GM18511 (cell line): Measurements from ENCODE around the gene RPL11.
"Not testable (repeated sequence)": the region's sequence is repeated elsewhere in the genome, so short reads cannot be mapped to it uniquely, and the experiment has no call there.

Experiments
- ATAC-seq: cut with Tn5 transposase; IDR thresholded peaks from one replicate; pipeline ENCODE4 v1.9.1; 2021; ENCODE audit warnings: mild to moderate bottlenecking, moderate library complexity; ENCODE audit not compliant: unreplicated experiment

The RPL11 gene

GRCh38 chr1:23691499-23692307 is at the start of gene RPL11:
Gene RPL11, plus strand, starts transcription at chr1:23691806. Its CDS starts 18 bp downstream, at chr1:23691824.
- peak; percentile 84 for ATAC-seq

DNA sequence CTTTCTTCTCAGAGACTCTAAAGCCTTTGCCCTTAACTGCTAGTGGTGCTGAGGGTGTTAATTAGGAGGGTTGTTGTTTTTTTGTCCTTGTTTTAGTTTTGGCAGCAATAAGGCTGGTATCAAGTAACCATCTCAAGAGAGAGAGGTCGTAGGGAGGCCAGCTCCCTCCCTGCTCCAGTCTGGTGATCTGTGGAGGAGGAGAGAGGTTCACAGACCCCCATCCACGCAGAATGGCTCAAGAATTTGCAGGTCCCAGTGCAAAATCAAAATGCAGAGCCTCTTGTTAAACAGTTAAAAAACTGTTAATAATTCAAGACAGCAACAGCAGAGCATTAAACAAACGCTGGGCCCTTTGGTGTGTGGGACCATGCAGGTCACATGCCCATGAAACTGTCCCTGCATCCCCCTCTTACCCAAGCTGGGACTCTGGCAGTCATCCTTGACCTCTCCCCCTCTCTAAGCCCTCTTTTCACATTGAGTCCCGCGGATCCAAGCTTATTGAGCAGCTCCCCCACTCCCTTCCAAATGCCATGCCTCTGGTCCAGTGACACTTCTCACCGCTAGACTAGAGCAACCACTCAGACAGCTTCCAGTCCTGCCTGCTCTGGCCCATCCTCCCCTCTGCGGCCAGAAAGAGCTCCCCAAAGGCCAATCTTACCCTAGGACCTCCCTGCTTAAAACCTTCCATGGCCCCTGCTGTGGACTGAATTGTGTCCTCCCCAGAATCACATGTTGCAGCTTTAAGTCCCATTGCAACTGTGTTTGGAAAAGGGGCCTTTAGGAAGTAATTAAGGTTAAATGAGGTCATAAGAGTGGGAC is 47.7 kb upstream of the RPL11 start:
- no peak for ATAC-seq

GRCh38 chr1:23644555-23644866 is 47.1 kb upstream of the RPL11 start:
- ATAC-seq = no peak

DNA sequence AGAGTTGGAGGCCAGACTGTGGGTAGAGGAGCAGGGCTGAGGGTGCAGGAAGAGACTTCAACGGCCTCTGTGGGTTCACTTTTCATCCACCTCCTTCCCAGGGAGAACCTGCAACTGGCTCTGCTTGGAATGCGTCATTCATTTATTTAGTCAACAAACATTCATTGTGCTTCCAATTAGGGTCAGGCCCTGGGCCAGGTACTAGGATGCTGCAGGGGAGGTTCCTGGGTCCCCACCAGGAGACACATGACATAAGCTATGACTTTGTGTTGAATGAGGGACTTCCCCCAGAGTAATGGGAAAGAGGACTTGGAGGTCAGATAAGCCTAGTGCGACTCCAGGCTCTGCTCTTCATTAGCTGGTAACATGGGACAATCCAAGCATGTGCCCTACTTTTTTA is 46.3 kb upstream of the RPL11 start:
- no peak for ATAC-seq

DNA sequence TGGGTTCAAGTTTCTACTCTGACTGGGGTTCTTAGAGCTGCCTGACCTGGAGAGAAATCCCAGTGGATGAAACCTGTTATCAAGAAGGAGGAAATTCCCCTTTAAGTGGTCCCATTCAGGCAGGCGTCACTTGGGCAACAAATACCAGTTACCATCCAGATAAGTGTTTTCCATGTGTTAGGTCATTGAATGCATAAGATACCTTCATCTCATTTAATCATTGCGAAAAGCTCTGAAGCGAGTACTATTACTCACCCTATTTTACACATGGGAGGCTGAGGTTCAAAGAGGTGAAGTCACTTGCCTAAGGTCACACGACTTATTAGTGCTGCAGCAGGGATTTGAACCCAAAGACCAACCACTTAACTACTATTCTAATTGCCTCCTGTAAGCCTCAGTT is 45.5 kb upstream of the RPL11 start:
- ATAC-seq = no peak

DNA sequence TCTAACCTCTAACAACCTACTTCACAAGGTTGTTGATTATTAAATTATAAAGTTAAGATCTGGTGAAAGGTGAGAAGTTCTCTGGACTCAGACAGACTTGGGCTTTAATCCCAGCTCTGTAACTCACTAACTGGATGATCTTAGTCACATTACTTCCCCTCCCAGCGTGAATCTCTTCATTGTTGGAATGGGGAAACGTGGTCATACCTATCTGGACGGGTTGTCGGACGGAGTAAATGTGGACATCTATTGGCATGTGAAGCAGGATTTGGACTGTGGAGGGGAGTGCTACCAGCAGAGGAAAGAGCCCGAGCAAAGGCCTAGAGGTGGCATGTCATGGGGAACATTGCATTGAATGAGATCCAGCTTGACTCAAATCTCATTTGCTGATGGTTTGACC is 45.1 kb upstream of the RPL11 start:
- no peak for ATAC-seq

GRCh38 chr1:23648576-23648975 is 43.0 kb upstream of the RPL11 start:
- no peak for ATAC-seq

GRCh38 chr1:23649157-23649556 is 42.4 kb upstream of the RPL11 start:
- ATAC-seq = not testable (repeated sequence)

- ATAC-seq = no peak
Observed at GRCh38 chr1:23650344-23650990, 41.1 kb upstream of the RPL11 start.

GRCh38 chr1:23651069-23651808 is 40.4 kb upstream of the RPL11 start:
- no peak for ATAC-seq

- no peak for ATAC-seq
Observed at GRCh38 chr1:23657659-23658275, 33.8 kb upstream of the RPL11 start.

DNA sequence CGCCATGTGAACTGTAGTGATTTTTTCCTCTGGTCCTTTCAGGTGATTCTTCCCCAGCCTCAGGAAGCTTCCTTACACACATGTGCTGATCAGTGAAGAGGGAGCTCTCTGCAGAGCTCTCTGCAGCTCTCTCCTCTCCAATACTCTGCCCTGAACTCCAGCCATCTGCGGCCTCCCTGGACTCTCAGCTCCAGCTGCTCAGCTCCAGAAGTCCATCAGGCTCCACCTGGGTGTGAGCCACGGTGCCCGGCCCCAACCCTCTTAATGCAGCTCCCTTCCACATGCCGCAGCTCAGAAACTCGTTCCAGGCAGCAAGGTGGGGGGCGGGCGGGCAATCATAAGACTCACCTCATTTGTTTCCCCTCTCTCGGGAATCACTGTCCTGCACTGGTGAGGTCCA is 30.9 kb upstream of the RPL11 start:
- no peak for ATAC-seq

DNA sequence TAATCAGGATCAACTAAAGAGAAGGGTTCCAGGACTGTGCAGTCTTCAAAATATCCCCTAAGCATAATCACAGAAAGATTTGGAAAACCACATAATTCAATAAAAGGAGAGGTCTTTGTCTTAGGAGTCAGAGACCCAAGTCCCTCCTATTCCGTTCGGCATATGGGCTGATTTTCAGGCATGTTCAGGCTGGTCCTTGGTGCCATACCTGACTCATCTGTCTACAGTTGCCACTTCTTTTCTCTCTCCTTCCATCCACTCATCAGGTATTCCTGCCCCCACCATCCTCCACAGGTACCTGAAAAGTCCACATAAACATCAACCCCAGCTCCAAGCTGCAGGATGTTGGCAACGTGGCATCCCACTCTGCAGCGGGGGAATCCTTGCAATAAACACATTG is 29.7 kb upstream of the RPL11 start:
- no peak for ATAC-seq

- no peak for ATAC-seq
Observed at GRCh38 chr1:23664837-23665795, 26.5 kb upstream of the RPL11 start.

GRCh38 chr1:23667411-23667810 is 24.2 kb upstream of the RPL11 start:
- ATAC-seq = no peak

DNA sequence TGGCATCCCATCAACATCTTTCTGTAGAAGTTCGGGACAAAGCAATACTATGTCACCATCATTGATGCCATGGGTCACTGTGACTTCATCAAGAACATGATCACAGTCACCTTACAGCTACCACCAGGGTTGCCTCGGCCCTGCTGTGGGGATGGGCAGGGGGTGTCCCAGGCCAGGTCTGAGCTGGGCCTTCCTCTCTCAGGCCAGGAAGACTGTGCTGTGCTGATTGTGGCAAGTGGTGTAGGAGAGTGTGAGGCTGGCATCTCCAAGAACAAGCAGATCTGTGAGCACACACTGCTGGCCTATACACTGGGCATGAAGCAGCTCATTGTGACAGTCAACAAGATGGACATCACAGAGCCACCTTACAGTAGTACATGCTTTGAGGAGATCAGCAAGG is 20.9 kb upstream of the RPL11 start:
- no peak for ATAC-seq

GRCh38 chr1:23673086-23673813 is 18.4 kb upstream of the RPL11 start:
- no peak for ATAC-seq

GRCh38 chr1:23679815-23680214 is 11.8 kb upstream of the RPL11 start:
- ATAC-seq = no peak

GRCh38 chr1:23682946-23683345 is 8.7 kb upstream of the RPL11 start:
- no peak for ATAC-seq
